PC-9 (cell line): ENCODE data around the gene MAT1A. TPM values are rescaled to one million over a fixed set of nuclear protein-coding genes. Genes with fewer than 3 reads are reported as not detected.

Experiments
- BruUV-seq: library from RNA; stranded (reverse); fragments of 400-500 nt; replicated peaks from 2 replicates; lab custom pipeline; 2021; lab: Mats Ljungman, UMichigan
- CTCF ChIA-PET: fragments of 300-600 bp; sonication (Branson Sonifier 250); formaldehyde crosslinking; loops from one replicate; lab custom pipeline; 2022; ENCODE audit warnings: antibody characterized with exemption; lab: Charles Lee
- POLR2A ChIA-PET: fragments of 300-600 bp; sonication (Branson Sonifier 250); formaldehyde crosslinking; loops from one replicate; lab custom pipeline; 2022; ENCODE audit warnings: antibody characterized with exemption; ENCODE audit not compliant: unreplicated experiment; lab: Charles Lee
- DNase-seq, 2 experiments: peaks; one replicate each; pipeline versions ENCODE4 v3.0.0 to v3.0.0-alpha.2; 2015 to 2022; ENCODE audit warnings: mixed read lengths in 1 of 2
- H2AFZ ChIP-seq: fragments of 200-600 bp; sonication (generic); 2 replicates; pipeline ENCODE4 v1.8.1; 2017; ENCODE audit warnings: antibody characterized with exemption
- H3F3A ChIP-seq: fragments of 200-600 bp; sonication (generic); 2 replicates; pipeline ENCODE4 v1.8.1; 2017; ENCODE audit warnings: antibody characterized with exemption, mild to moderate bottlenecking, low read depth; ENCODE audit not compliant: insufficient read depth
- H3K27ac ChIP-seq: fragments of 200-600 bp; sonication (generic); 2 replicates; pipeline ENCODE4 v1.6.1; 2016; ENCODE audit warnings: mixed run types
- H3K27me3 ChIP-seq: fragments of 200-600 bp; sonication (generic); 2 replicates; pipeline ENCODE4 v1.6.1; 2016; ENCODE audit warnings: low read depth, mixed run types; ENCODE audit not compliant: insufficient read depth
- H3K36me3 ChIP-seq: fragments of 200-600 bp; sonication (generic); 2 replicates; pipeline ENCODE4 v1.6.1; 2016; ENCODE audit warnings: low read depth, mixed run types
- H3K4me1 ChIP-seq: fragments of 200-600 bp; sonication (generic); replicated peaks from 2 replicates; pipeline ENCODE4 v1.6.1; 2016; ENCODE audit warnings: mixed run types; ENCODE audit not compliant: insufficient read depth
- H3K4me2 ChIP-seq: fragments of 200-600 bp; sonication (generic); 2 replicates; pipeline ENCODE4 v1.6.1; 2017; ENCODE audit warnings: mixed run types
- H3K4me3 ChIP-seq: fragments of 200-600 bp; sonication (generic); 2 replicates; pipeline ENCODE4 v1.6.1; 2016; ENCODE audit warnings: mixed run types
- H3K79me2 ChIP-seq: fragments of 200-600 bp; sonication (generic); 2 replicates; pipeline ENCODE4 v1.6.1; 2017; ENCODE audit warnings: low read depth, mixed run types
- H3K9me2 ChIP-seq: fragments of 200-600 bp; sonication (generic); 2 replicates; pipeline ENCODE4 v1.8.1; 2017; ENCODE audit warnings: mild to moderate bottlenecking; ENCODE audit not compliant: insufficient read depth
- H3K9me3 ChIP-seq: fragments of 200-600 bp; sonication (generic); 2 replicates; pipeline ENCODE4 v1.8.1; 2016; ENCODE audit warnings: low read depth; ENCODE audit not compliant: insufficient read depth
- H4K20me1 ChIP-seq: fragments of 200-600 bp; sonication (generic); 2 replicates; pipeline ENCODE4 v1.8.1; 2017; ENCODE audit not compliant: insufficient read depth
- EZH2 ChIP-seq: fragments of 200-600 bp; sonication (generic); IDR thresholded peaks from 2 replicates; pipeline ENCODE4 v1.8.0; 2017; ENCODE audit warnings: antibody characterized with exemption, low read depth
- intact Hi-C: fragments of 100-400 bp; cut with micrococcal nuclease; formaldehyde crosslinking; loops from one replicate; pipeline ENCODE4 v1.10.0; 2022; ENCODE audit not compliant: unreplicated experiment
- total RNA-seq: library from RNA; stranded (reverse); gene quantifications from 2 replicates; pipeline ENCODE4 v1.2.3, GENCODE V29; 2021
- TF ChIP-seq, protein P1 (sequence below): fragments of 200-600 bp; sonication (generic); conservative IDR thresholded peaks from 2 replicates; pipeline ENCODE4 v1.6.1; 2017; ENCODE audit warnings: mixed run types, antibody characterized with exemption, mild to moderate bottlenecking, moderate library complexity

The MAT1A gene
- total RNA-seq, 1 experiment from 2014 or later: not detected

DNA sequence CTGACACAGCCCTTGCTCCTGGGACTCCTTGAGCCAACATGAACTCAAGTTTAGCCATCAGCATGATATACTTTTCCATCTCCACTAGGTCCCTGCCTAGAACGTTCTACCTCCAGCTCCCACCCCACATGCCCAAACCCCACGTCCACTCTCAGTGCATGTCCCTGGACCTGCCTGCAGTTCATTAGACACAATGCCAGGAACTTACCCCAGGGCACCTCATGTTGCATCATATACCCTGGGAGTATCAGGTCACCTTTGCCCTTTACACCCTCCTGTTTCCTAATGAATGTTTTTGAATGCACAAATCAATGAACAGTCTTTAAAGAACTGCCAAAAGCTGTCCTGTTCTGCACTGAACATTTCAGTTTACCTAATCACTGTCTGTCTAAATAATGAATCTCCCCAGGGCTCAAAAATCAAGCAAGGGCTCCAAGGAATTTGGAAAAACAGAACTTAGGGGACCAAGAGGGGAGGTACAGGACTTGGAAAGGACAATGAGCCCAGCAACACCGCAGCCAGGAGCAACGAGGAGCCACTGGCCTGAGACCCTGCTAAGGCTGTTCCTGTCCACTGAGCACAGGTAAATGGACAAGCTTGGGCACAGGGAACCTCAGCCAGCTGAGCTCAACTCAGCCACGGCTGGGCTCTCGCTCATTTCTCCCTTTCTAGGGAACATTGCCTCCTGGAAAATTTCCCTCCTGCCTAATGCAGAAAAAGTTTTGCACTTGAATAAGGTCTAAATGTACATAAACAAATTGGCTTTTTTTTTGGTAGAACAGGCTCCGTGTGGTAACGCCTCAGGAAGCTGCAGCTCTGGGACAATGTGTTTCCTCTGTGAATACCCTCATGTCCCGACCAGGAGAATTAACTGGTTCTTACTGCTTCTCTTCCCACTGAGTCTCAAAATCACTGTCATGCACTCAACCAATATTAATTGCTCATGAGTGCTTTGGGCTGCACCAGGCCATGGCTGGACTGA, 7.4 kb downstream of the MAT1A start:
- Histone ChIP-seq H3K36me3 (no peaks in the 10 kb centered on the region), H3K9me3 (no peaks in the 10 kb centered on the region), H2AFZ (no peak overlapping the region), H3F3A (no peaks in the 10 kb centered on the region), H4K20me1 (no peaks in the 10 kb centered on the region), H3K9me2 (no peaks in the 10 kb centered on the region), H3K4me2 (no peak overlapping the region), H3K4me3 (no peak overlapping the region), H3K79me2 (no peaks in the 10 kb centered on the region), H3K4me1 (no peaks in the 10 kb centered on the region), H3K27ac (no peak overlapping the region), H3K27me3 (peaks cover 9% of the 10 kb centered on the region; the same call in 1 of the 2 replicates)
- no peak for DNase-seq
- no TSS peak for BruUV-seq
- ChIA-PET POLR2A (no interaction called here), CTCF (no interaction called here)
- TF ChIP-seq EZH2: no peak
- TF ChIP-seq, protein P1, sequence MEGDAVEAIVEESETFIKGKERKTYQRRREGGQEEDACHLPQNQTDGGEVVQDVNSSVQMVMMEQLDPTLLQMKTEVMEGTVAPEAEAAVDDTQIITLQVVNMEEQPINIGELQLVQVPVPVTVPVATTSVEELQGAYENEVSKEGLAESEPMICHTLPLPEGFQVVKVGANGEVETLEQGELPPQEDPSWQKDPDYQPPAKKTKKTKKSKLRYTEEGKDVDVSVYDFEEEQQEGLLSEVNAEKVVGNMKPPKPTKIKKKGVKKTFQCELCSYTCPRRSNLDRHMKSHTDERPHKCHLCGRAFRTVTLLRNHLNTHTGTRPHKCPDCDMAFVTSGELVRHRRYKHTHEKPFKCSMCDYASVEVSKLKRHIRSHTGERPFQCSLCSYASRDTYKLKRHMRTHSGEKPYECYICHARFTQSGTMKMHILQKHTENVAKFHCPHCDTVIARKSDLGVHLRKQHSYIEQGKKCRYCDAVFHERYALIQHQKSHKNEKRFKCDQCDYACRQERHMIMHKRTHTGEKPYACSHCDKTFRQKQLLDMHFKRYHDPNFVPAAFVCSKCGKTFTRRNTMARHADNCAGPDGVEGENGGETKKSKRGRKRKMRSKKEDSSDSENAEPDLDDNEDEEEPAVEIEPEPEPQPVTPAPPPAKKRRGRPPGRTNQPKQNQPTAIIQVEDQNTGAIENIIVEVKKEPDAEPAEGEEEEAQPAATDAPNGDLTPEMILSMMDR: no peak
- intact Hi-C loops: no loop called here

- H3K27ac ChIP-seq: no peak overlapping the region
- no peaks in the 10 kb centered on the region for H3F3A ChIP-seq
- intact Hi-C loops: no loop called here
- peaks cover 9% of the 10 kb centered on the region; the same call in 1 of the 2 replicates for H3K27me3 ChIP-seq
- no peaks in the 10 kb centered on the region for H3K9me2 ChIP-seq
- no peaks in the 10 kb centered on the region for H3K9me3 ChIP-seq
- H3K36me3 ChIP-seq: no peaks in the 10 kb centered on the region
- no peaks in the 10 kb centered on the region for H3K79me2 ChIP-seq
- no peak overlapping the region for H2AFZ ChIP-seq
- no peak overlapping the region for H3K4me2 ChIP-seq
- no TSS peak for BruUV-seq
- CTCF ChIA-PET: no interaction called here
- no peak overlapping the region for H3K4me3 ChIP-seq
- POLR2A ChIA-PET: no interaction called here
- H3K4me1 ChIP-seq: no peaks in the 10 kb centered on the region
- H4K20me1 ChIP-seq: no peaks in the 10 kb centered on the region
- DNase-seq: no peak
- TF ChIP-seq, protein P1: no peak
- TF ChIP-seq EZH2: no peak
Measured at GRCh38 chr10:80281292-80281691, 8.2 kb downstream of the MAT1A start.

- Histone ChIP-seq H4K20me1 (no peaks in the 10 kb centered on the region), H3K27ac (no peak overlapping the region), H3K4me3 (no peak overlapping the region), H3K36me3 (no peaks in the 10 kb centered on the region), H3K27me3 (peaks cover 9% of the 10 kb centered on the region; the same call in 1 of the 2 replicates), H2AFZ (no peak overlapping the region), H3K4me1 (no peaks in the 10 kb centered on the region), H3F3A (no peaks in the 10 kb centered on the region), H3K4me2 (no peak overlapping the region), H3K9me2 (no peaks in the 10 kb centered on the region), H3K9me3 (no peaks in the 10 kb centered on the region), H3K79me2 (no peaks in the 10 kb centered on the region)
- BruUV-seq: no TSS peak
- no peak for DNase-seq
- TF ChIP-seq, protein P1: no peak
- TF ChIP-seq EZH2: no peak
- intact Hi-C loops: no loop called here
- ChIA-PET POLR2A (no interaction called here), CTCF (no interaction called here)
Measured at GRCh38 chr10:80280071-80280800, 9.2 kb downstream of the MAT1A start.
